ENCODE measurements around the gene RIPOR2. TPM values are rescaled to one million over a fixed set of nuclear protein-coding genes. Genes with fewer than 3 reads are reported as not detected.
A peak's percentile ranks its signal among the peaks of the same experiment; 100 is the strongest.

The RIPOR2 gene
- total RNA-seq, 1 experiment from 2014 or later, result 5.0 TPM

DNA sequence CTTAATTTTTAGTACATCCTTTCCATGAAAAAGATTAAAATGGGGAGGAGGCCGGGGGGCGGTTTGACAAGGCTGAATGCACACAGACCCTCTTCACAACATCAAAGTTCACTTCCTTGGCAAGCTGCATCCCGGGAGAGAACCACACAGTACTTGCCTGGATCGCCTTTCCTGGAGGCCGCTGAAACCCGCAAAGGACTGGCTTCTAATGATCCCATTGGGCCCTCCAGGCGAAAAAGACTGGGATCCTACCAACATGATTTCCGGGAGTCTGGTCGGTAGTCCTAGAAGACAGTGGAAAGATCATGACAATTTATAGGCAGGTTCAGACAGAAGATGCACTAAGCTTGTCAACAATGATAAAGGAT lies 60.2 kb downstream of the RIPOR2 start:
- no peak for DNase-seq
- no peaks in the 10 kb centered on the region for H3K23me2 ChIP-seq (ENCODE audit: insufficient read length, low read depth, low read length, poor library complexity, severe bottlenecking)
- H3K27ac ChIP-seq (ENCODE audit: insufficient read length, low read depth, low read length), result no peak overlapping the region
- H3K4me1 ChIP-seq (ENCODE audit: insufficient read depth, low read length), result peaks cover 13% of the 10 kb centered on the region; the same call in 1 of the 2 replicates
- Mint-ChIP-seq H3K9me3 (no peaks in the 10 kb centered on the region), H3K4me1 (peaks cover 65 to 68% of the 10 kb centered on the region in 2 experiments), H3K36me3 (ENCODE audit: insufficient read depth in 1 of 3, low read depth in 3 of 3) (peaks cover 0 to 12% (median 4%) of the 10 kb centered on the region in 3 experiments; a peak in 3 of 7 replicates), H3K27me3 (ENCODE audit: low read depth) (no peaks in the 10 kb centered on the region), H3K4me3 (no peak overlapping the region), H3K27ac (peak overlapping the region; percentile 56 to 94 (median 77); a peak in 4 of 7 replicates)
- no peaks in the 10 kb centered on the region for H4K20me1 ChIP-seq (ENCODE audit: control insufficient read depth, insufficient read depth, insufficient read length)
- no peak for TF ChIP-seq CTCF (conservative IDR thresholded peaks at IDR 0.05)
- no peak overlapping the region for H4K91ac ChIP-seq (ENCODE audit: insufficient read length, low read depth, low read length)
- H3K79me2 ChIP-seq (ENCODE audit: insufficient read depth, low read length), result 0 out of 2 replicates have a peak, but pooled peaks cover 2% of the 10 kb centered on the region
- H2AK5ac ChIP-seq (ENCODE audit: insufficient read length, low read length), result no peak overlapping the region
- no peak overlapping the region for H3K56ac ChIP-seq (ENCODE audit: insufficient read length, low read depth, low read length)
- H3T11ph ChIP-seq (ENCODE audit: low read length), result no peak overlapping the region
- no peak overlapping the region for H2BK120ac ChIP-seq (ENCODE audit: low read depth, low read length, poor library complexity, severe bottlenecking)
- no peak overlapping the region for H2BK20ac ChIP-seq (ENCODE audit: low read depth, low read length, poor library complexity, severe bottlenecking)
- H3K23ac ChIP-seq (ENCODE audit: insufficient read length, low read depth, low read length), result no peak overlapping the region
- no peak overlapping the region for H2BK12ac ChIP-seq (ENCODE audit: insufficient read length, low read depth, low read length)
- H2BK5ac ChIP-seq (ENCODE audit: insufficient read length, low read length), result no peak overlapping the region
- H3K79me1 ChIP-seq (ENCODE audit: insufficient read depth, low read depth, low read length, poor library complexity, severe bottlenecking), result no peaks in the 10 kb centered on the region
- no peak overlapping the region for H4K5ac ChIP-seq (ENCODE audit: insufficient read length, low read depth, low read length)
- H3K14ac ChIP-seq (ENCODE audit: insufficient read depth, low read length), result no peak overlapping the region
- H4K8ac ChIP-seq (replicated peaks; ENCODE audit: insufficient read length, low read depth, low read length), result no peak overlapping the region
- no CpG with 5 or more reads among the region's 9 CpGs for WGBS (ENCODE audit: extremely low coverage, insufficient read length, low lambda C conversion rate)
- H3K4me2 ChIP-seq (ENCODE audit: insufficient read depth, insufficient read length, low read length), result no peak overlapping the region
- no peak overlapping the region for H3K4ac ChIP-seq (ENCODE audit: low read depth, low read length)
- H2AFZ ChIP-seq (ENCODE audit: low read length), result no peak overlapping the region
- no peak overlapping the region for H2BK15ac ChIP-seq (ENCODE audit: low read depth, low read length)
- H3K9me3 ChIP-seq (ENCODE audit: control insufficient read depth, low read depth, low read length), result no peaks in the 10 kb centered on the region
- H3K18ac ChIP-seq (ENCODE audit: insufficient read length, low read depth, low read length), result no peak overlapping the region
- no peak overlapping the region for H3K9ac ChIP-seq (ENCODE audit: extremely low read depth, insufficient read length, low read length)
- H3K27me3 ChIP-seq (ENCODE audit: insufficient read depth, low read length), result no peaks in the 10 kb centered on the region

Data from H9 (cell line).